ENCODE results near the gene SLC25A21.
A peak's percentile ranks its signal among the peaks of the same experiment; 100 is the strongest.

SLC25A21 gene

GRCh38 chr14:36857136-36857535 lies 315.3 kb downstream of the SLC25A21 start:
- DNase-seq, result peak; percentile 85

- peak; percentile 87 for DNase-seq
Observed at GRCh38 chr14:36856095-36856878, 316.1 kb downstream of the SLC25A21 start.

GRCh38 chr14:36855396-36855795 lies 317.0 kb downstream of the SLC25A21 start:
- no peak for DNase-seq

GRCh38 chr14:36852981-36853691 lies 319.3 kb downstream of the SLC25A21 start:
- no peak for DNase-seq

- no peak for DNase-seq
Observed at GRCh38 chr14:36848213-36848612, 324.2 kb downstream of the SLC25A21 start.

GRCh38 chr14:36847366-36847765 lies 325.0 kb downstream of the SLC25A21 start:
- no peak for DNase-seq

GRCh38 chr14:36845356-36846012 lies 326.9 kb downstream of the SLC25A21 start:
- no peak for DNase-seq

GRCh38 chr14:36844443-36845195 lies 327.8 kb downstream of the SLC25A21 start:
- no peak for DNase-seq

GRCh38 chr14:36843410-36843809 lies 329.0 kb downstream of the SLC25A21 start:
- DNase-seq, result no peak

GRCh38 chr14:36835128-36835527 lies 337.3 kb downstream of the SLC25A21 start:
- DNase-seq, result peak; percentile 76

GRCh38 chr14:36834293-36834692 lies 338.1 kb downstream of the SLC25A21 start:
- no peak for DNase-seq

- DNase-seq, result no peak
Observed at GRCh38 chr14:36829547-36829946, 342.9 kb downstream of the SLC25A21 start.

- DNase-seq, result no peak
Observed at GRCh38 chr14:36827861-36828260, 344.5 kb downstream of the SLC25A21 start.

GRCh38 chr14:36826614-36827013 lies 345.8 kb downstream of the SLC25A21 start:
- no peak for DNase-seq

- no peak for DNase-seq
Observed at GRCh38 chr14:36824854-36825253, 347.6 kb downstream of the SLC25A21 start.

- DNase-seq, result no peak
Observed at GRCh38 chr14:36823651-36824050, 348.8 kb downstream of the SLC25A21 start.

GRCh38 chr14:36822685-36823084 lies 349.7 kb downstream of the SLC25A21 start:
- DNase-seq, result no peak

- DNase-seq, result peak; percentile 77
Observed at GRCh38 chr14:36820901-36821300, 351.5 kb downstream of the SLC25A21 start.

- DNase-seq, result peak; percentile 69
Observed at GRCh38 chr14:36820111-36820709, 352.2 kb downstream of the SLC25A21 start.

GRCh38 chr14:36818794-36819384 lies 353.5 kb downstream of the SLC25A21 start:
- no peak for DNase-seq

- DNase-seq, result no peak
Observed at GRCh38 chr14:36818246-36818645, 354.2 kb downstream of the SLC25A21 start.
